Measurements from ENCODE around the gene ANAPC16.
"Not testable (repeated sequence)": the region's sequence is repeated elsewhere in the genome, so short reads cannot be mapped to it uniquely, and the experiment has no call there.

ANAPC16 gene

DNA sequence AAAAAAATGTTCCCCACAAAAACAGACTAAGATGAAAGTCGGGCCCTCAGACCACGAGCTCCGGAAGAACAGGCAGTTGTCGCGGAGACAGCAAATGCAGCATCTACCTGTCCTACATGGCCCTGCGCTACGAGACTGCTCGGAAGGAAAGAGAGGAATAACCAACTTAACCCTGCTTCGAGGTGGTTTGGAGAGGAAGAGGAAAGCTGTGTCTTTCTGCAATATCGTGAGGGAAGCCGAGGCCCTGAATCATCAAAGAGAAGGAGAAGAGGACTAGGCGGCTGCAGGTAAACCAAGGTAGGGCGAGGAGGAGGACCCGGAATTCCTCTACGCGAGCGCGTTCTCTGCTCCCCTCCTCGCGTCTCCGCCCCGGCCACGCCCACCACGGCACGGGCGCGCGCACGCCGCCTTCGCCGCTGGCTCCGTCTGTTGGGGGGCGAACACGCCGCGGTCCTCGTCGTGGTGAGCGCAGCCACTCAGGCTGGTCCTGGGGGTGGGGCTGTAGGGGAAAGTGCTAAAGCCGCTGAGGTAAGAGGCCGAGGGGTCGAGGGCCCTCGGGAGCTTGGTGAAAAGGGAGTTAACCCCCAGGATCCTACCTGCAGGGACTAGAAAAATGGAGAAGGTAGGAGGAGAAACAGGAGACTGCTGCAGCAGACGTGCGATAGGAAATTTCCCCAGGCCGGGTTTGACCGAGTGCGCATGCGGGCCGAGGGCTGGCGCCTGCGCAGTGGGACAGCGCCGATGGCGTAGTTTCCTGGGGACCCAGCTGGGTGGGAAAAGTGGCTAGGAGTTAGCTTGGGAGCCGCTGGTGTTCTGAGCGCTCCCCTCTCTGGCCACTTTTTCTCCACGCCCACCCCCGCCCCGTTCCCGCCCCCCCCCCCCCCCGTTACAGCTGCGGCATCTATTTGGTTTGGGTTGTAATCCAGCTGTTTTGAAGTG is at the start of gene ANAPC16, which contains the start of gene ASCC1:
Gene ANAPC16 (plus strand): TSS at position 402 of the 939 bp plus-strand sequence. CDS start 7,903 bp downstream, outside the sequence.
Gene ASCC1 (minus strand): TSS at position 666 of the 939 bp plus-strand sequence. CDS start 2,978 bp downstream, outside the sequence.
- peak; percentile 14 for DNase-seq

DNA sequence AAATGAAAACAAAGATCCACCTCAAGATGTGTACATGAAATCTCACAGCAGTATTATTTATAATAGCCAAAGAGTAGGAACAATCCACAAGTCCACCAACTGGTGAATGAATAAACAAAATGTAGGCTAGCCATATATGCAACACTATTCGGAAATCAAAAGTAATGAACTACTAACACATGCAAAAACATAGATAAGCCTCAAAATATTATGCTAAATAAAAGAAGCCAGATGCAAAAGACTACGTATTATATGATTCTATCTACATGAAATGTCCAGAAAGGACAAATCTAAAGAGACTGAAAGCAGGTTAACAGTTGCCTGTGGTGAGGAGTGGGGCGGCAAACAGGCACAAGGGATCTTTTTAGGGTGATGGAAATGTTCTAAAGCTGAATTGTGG is 48.7 kb upstream of the ANAPC16 start:
- DNase-seq = no peak

DNA sequence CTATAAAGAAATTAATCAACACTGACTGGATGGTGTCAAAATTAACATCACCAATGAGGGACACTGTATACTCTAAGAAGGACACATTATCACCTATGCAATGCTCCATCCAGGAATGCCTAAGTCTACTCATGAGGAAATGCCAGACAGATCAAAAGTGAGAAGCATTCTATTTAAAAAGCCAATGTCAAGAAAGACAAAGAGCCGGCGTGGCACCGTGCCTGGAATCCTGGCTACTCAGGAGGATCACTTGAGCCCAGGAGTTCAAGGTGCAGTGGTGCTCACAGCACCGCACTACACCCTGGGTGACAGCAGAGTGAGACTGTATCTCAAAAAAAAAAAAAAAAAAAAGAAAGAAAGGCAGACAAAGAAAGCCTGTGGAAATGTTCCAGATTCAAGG is 45.5 kb upstream of the ANAPC16 start:
- no peak for DNase-seq

DNA sequence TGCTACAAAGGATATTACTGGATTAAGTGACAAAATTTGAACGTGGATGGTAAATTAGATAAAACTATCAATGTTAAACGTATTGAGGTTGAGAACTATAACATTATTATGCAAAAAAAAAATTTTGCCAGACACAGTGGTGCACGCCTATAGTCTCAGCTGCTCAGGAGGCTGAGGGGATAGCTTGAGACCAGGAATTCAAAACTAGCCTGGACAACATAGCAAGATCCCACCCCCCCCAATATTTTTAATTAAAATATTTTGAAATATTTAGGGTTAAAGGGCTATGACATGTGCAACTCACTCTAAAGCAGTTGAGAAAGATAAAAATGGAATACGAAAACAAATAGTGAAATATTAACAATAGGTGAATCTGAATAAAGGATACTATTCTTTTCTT is 45.1 kb upstream of the ANAPC16 start:
- no peak for DNase-seq

DNA sequence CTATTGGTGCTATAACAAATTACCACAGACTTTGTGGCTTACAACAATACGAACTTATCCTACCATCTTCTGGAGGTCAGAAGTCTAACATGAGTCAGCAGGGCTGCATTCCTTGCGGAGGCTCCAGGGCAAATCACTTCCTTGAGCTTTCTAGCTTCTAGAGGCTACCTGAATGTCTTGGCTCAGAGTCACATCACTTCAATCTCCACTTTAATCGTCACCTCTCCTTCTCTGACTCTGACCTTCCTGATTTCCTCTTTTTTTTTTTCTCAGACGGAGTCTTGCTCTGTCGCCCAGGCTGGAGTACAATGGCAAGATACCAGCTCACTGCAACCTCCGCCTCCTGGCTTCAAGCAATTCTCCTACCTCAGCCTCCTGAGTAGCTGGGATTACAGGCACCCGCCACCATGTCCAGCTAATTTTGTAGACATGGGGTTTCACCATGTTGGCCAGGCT is 44.6 kb upstream of the ANAPC16 start:
- no peak for DNase-seq

DNA sequence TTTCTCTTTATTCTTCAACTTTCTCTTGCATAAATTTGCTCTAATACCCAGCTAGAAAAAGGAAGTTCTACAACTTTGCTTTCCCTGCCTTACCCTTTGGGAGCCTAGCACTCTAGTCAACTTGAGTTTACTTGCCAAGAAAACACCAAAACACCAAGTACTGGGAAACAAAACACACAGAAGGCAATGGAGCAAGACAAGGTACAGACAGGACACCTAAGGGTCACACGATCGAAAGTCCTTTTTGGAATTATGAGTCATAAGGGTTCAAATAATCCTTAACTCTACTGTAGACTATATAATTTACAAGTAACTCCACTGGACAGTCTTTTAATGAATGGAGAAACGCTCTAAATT is 42.6 kb upstream of the ANAPC16 start:
- no peak for DNase-seq

DNA sequence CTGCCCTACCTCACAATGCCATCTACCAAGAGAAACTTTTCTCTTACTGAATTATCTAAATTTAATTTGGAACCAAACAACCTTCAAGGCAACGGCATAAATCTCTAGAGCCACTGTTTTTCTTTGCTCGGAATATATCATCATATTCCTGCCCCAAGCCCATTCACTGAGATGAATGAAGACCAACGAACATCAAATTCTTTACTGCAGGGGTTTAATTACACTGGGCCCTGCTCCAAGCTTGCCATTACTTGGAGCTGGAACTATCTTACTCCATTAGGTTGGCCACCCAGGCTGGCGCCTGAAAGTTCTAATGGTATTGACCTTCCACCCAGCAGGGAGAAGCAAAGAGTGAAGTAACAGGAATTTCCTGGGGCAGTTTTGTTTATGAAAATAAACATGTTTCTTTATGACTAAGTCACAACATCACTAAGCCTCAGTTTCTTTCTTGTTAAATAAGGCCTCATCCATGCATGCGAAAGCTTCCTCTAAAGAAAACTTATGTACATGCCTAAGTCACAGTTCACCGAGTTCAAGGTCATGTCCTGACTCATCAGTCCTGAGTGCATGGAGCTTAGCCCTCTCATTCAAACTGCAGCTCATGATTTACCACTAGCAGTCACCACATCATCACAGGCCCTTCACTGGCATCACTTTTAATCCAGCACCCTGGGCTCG is 42.1 kb upstream of the ANAPC16 start:
- DNase-seq = no peak

DNA sequence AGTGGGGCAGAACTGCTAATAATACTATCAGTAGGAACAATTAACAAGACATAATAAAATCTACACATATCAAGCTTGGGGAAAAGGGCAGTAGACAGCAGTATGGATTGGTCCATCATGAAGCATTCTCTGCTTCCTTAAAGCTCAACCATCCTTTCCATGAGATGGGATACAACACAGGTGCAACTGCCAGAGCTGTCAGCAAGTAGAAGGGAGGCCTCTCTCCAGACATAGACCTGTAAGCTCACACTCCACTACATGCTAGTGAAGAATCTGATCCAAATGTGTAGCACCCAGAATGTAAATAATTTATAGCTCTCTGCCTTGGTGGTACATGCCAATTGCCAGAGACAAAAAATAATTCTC is 41.5 kb upstream of the ANAPC16 start:
- no peak for DNase-seq

DNA sequence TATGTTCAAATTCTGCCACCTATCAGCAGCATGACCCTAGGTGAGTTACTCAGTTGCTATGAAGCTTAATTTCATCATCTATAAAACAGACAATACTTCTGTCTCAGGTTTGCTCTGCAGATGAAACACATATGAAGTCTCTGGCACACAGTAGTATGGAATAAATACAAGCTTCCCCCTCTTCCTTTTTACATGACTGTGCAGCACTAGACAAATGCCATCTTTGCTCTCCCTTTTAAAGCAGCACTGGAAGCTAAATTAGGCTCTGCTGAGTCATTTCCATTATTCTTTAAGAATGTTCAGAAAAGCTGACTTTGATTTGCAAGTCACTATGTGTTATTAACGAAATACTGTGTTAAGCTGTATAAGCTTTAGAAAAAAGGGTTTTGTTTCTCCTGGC is 40.7 kb upstream of the ANAPC16 start:
- no peak for DNase-seq

DNA sequence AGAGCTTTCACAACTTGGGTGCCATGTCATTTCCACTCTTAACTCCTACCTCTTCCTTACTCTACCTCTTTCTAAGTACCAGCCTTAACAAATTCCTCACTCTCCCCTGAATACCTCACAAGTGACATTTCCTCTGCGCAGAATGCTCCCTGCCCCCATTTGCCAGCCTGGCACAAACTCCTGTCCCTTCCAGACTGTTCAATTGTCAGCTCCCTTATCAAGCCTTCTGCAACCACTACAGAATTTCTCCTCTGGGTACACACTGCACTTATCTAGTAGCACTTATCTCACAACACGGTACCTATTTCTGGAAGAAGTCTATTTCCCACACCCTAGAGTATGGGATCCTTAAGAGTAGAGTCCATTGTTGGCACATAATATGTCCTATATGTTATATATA is 39.1 kb upstream of the ANAPC16 start:
- DNase-seq = no peak

DNA sequence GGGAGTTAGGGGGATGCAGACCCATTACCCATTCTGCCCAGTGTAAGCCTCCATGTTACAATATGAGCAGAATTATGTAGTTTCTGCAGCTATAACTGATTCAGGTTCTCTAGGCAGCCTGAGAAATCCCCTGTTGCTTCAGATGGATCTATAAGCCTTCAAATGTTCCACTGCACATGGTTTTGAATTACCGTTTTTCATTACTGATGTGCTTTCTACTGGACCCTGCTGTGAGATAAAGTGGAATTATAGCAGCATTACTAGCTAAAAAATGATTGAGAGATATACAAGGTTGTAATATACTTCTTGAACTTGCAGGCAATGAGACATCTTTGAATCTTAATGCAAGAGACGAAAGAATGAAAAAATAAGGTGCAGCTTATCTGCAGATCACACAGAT is 38.4 kb upstream of the ANAPC16 start:
- no peak for DNase-seq

DNA sequence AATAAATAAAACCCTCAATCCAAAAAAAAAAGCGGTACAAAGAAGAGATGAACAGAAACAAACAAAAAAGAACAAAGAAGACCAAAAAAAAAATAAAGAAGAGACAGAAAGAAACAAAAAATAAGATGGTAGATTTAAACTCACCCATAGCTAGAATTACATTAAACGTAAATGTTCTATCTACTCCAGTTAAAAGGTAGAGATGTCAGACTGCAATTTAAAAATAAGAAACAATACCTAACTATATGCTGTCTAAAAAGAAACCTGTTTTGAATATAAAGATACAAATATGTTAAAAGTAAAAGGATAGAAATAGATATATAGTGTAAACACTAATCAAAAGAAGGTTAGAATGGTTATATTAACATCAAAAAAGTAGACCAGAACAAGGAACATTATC is 31.7 kb upstream of the ANAPC16 start:
- DNase-seq = no peak

DNA sequence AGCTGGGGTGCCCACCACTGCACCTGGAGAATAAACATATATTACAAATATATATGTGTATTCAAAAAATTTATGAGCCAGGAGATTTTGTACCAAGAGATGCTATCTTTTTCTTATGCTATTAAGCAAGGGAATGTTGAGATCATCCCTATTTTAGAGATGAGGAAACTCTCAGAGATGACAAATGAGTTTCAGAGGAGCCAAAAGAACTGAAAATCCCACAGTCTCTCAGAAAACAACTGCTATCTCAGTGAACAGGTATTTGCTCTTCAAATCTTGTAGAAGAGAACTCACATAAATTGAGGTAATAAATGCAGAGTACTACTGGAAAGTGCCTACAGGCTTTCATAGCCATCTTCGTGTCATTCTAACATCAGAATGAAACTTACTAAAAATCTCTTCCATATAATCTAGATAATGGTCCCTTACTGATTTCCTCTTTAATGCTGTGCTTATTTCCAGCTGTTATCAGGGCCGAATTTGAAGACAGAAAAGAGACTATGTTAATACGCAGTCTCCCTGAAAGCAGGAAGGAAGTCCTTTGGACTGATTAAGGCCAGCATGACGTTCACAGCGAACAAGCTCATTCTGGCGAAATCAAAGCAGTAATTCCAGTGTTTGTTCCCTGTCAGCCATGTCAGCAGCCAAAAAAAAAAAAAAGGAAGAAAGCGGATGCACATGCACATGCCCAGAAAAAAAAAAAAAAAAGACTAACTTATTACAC is 29.4 kb upstream of the ANAPC16 start:
- no peak for DNase-seq

DNA sequence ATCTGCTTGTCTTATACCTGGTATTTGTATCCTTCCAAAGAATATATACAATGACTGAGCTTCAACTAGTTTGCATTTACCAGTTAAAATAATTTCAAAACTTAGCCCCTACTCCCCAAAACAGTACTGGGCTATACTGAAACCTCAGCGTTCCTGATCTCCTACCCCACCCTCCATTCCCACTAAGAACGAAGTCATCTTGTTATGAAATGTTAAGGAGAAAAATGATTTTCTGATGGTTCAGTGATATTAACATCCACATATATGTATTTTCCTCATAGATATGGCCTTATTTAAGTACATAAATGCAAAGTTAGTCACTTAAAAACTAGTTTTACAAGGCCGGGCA is 28.9 kb upstream of the ANAPC16 start:
- DNase-seq = no peak

DNA sequence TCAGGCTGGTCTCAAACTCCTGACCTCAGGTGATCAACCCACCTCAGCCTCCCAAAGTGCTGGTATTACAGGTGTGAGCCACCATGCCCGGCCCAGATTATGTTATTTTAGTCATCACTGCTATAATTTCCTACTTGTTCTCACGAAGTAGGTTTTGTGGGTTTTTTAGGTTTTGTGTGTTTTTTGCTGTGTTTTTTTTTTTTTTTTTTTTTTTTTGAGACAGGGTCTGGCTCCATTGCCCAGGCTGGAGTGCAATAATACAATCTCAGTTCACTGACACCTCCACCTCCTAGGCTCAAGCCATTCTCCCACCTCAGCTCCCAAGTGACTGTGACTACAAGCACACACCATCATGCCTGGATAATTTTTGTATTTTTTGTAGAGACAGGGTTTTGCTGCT is 20.9 kb upstream of the ANAPC16 start:
- no peak for DNase-seq

DNA sequence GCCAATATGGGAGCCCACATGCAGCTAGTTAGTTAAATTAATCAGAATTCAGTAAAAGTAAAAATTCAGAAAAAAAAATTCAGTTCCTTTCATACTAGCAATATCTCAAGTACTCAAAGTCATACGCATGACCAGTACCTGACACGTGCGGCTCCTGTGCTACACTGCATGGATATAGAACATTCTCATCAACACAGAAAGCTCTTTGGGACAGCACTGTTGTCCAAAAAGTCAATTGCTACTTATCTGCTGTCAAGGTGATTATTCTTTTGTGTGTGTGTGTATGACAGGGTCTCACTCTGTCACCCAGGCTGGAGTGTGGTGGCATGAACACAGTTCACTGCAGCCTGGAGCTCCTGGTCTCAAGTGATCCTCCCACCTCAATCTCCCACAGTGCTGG is 14.9 kb upstream of the ANAPC16 start:
- no peak for DNase-seq

DNA sequence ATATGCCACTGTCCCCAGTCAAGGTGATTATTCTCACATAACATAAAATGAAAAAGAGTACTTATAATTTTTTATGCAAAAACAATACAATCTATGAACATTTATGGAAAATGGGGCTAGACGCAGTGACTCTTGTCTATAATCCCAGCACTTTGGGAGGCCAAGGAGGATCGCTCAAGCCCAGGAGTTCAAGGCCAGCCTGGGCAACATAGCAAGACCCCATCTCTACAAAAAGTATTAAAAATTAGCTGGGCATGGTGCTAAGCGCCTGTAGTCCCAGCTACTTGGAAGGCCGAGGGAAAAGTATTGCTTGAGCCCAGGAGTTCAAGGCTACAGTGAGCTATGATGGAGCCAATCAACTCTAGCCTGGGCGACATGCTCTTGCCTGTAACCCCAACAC is 14.5 kb upstream of the ANAPC16 start:
- no peak for DNase-seq

DNA sequence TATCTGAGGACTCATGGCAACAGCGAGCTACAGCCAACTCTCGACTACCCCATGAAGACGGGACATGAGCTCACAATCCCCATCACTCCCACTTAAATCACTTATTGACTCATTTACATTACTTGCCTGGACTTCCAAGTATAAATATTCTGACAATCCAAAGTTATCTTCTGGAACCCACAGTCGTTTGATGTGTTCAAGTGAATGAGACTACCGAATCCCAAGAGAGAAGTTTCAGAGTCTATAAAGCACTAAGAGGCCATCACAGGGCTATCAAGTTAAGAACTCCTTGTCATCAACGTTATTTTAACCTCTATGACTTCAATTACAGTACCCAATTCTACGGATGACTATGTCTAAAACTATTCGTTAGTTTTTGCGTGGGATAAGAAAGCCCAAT is 11.5 kb upstream of the ANAPC16 start:
- DNase-seq = no peak

DNA sequence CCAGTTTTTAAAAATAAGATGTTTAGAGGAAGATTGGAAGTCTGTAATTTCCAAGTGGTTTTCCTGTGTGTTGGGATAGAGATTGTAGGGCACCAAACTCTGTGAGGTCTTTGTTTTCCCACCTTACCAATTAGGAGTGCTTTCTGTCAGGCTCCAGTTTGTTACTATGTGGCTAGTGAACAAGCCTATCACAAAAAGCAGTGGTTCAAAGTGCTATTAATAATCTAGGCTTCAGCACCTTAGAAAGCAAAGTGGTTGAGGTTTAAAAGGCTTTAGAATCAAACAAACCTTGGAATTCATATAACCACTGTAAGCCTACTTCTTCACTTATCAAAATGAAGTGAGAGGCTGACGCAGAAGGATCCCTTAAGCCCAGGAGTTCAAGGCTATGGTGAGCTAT is 11.1 kb upstream of the ANAPC16 start:
- no peak for DNase-seq

DNA sequence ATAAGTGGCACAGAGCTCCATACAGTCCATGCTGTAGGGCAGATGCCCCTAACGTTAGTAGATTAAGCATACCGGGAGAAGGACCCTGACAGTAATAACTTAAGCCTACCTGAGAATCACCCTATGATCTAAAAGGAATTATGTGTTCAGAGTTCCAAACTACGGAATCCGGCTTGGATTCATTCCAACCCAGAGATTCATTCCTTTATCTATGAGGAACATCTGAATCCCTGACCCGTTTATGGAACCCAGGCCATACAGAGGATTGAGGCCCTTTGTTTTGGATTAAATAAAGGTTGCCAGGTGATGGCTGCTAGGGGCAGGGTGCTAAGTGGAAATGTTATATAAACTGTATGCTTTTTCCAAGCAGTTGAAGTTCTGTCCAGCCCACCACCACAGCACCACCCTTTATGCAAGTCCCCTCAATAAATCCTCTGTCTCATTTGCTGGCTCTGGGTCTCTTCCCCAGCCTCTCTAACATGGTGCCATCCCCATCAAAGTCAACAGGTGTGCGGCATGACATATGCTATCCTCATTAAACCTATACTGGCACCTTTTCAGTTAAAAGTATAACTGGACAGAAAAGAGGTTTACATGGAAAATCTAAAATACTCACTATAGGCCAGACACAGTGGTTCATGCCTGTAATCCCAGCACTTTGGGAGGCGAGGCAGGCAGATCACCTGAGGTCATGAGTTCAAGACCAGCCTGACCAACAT is 9.1 kb upstream of the ANAPC16 start:
- no peak for DNase-seq

DNA sequence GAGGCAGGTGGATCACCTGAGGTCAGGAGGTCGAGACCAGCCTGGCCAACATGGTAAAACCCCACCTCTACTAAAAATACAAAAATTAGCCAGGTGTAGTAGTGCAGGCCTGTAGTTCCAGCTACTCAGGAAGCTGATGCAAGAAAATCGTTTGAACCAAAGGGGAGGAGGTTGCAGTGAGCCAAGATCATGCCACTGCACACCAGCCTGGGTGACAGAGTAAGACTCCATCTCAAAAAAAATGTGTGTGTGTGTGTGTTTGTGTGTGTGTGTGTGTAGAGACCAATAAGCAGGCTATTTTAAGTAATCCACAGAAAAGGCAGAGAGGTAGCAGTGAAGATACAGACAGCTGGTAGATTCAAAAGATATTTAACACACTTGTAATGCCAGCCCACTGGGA is 7.3 kb upstream of the ANAPC16 start:
- not testable (repeated sequence) for DNase-seq

DNA sequence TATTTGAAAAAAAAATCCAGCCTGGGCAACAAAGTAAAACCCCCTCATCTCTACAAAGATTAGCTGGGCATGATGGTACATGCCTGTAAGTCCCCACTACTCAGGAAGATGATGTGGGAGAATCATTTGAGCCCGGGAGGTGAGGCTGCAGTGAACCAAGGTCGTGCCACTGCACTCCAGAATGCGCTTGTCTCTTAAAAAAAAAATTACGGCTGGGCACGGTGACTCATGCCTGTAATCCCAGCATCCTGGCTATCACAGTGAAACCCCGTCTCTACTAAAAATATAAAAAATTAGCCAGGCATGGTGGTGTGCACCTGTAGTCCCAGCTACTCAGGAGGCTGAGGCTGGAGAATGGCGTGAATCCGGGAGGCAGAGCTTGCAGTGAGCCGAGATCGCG is 4.4 kb upstream of the ANAPC16 start:
- not testable (repeated sequence) for DNase-seq

DNA sequence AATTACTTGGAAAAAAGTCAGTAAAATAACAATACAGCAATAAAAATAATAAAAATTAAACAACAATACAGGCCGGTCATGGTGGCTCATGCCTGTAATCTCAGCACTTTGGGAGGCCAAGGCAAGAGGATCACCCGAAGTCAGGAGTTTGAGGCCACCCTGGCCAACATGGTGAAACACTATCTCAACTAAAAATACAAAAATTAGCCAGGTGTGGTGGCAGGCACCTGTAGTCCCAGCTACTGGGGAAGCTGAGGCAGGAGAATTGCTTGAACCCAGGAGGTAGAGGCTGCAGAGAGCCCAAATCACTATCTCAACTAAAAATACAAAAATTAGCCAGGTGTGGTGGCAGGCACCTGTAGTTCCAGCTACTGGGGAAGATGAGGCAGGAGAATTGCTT is 4.0 kb upstream of the ANAPC16 start:
- DNase-seq = not testable (repeated sequence)

Data from NCI-H524 treated with DMSO at 0.1 percent for 48 hours (cell line).